ENCODE data around the gene LRRC17. TPM values are rescaled to one million over a fixed set of nuclear protein-coding genes. Genes with fewer than 3 reads are reported as not detected.
"Not testable (repeated sequence)": the region's sequence is repeated elsewhere in the genome, so short reads cannot be mapped to it uniquely, and the experiment has no call there.

LRRC17 gene
- polyA plus RNA-seq, 3 donors = 79.7 to 92.7 (median 86.7) TPM

DNA sequence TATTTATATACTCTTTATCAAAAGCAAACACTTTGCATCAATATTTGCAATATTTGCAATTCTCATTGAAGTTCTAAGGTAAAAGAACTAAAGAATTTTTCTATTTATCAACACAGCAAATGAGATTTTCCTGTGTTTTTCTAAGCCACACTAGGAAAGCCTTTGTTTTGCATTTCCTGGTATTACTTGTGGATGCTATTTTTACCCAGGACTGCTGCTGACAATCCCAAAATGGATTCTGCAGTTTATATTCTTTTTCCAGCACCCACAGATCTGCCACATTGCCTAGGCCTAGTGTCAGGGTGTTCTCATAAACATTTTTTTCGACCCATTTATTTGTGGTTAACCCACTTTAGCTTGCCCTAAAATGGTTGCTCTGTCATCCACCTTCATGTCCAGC is 25.9 kb downstream of the LRRC17 start:
- no peak for DNase-seq (ENCODE audit: low read depth in 3 of 3, low spot score in 2 of 3)

DNA sequence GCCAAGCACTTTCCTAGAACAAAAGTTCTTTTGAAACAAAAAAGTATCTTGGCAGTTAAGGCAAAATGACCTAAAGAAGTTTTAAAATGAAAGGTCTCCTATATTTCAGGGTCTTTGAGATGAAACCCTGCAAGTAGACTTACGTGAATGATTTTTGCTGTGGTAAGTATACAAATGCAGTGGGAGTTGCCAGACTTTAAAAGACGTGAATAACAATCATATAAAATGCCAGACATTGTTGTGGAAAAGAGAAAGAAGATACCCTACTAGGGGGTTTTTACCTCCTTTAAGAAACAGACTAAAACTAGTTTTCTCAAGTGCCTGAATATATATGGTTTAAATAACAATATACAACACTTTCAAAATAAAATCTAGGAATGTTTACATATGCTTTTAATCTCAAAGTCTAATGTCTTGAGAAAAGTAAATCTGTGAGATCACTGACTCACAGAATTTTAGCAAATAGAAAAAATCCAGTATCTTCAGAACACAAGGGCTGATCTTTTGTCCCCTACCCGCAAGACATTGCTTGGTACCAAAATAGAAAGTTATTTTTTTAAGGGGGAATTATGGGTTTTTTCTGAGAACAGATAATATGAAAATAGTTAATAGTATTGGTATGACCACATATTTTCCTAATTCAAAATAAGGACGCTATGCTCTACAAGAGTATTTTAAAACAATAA is 29.5 kb downstream of the LRRC17 start:
- DNase-seq (ENCODE audit: low read depth in 3 of 3, low spot score in 2 of 3) = no peak

DNA sequence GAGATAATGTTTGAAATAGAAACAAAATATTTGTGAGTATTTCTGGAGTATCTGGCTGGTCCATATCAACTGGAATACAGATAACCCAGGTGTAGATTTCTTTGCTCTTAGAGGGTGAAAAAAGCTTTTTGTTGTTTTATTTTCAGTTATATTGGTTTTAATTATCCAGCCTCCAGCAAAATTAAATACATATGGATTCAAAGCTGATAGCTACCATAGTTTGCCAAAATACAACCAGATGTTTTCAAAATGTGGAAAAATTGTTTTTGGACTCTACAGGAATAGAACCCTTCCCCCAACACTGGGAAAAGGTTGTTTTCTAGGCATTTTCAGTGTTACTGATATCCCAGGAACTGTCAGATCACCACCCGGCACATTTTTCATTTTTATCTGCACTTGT is 30.1 kb downstream of the LRRC17 start:
- no peak for DNase-seq (ENCODE audit: low read depth in 3 of 3, low spot score in 2 of 3)

DNA sequence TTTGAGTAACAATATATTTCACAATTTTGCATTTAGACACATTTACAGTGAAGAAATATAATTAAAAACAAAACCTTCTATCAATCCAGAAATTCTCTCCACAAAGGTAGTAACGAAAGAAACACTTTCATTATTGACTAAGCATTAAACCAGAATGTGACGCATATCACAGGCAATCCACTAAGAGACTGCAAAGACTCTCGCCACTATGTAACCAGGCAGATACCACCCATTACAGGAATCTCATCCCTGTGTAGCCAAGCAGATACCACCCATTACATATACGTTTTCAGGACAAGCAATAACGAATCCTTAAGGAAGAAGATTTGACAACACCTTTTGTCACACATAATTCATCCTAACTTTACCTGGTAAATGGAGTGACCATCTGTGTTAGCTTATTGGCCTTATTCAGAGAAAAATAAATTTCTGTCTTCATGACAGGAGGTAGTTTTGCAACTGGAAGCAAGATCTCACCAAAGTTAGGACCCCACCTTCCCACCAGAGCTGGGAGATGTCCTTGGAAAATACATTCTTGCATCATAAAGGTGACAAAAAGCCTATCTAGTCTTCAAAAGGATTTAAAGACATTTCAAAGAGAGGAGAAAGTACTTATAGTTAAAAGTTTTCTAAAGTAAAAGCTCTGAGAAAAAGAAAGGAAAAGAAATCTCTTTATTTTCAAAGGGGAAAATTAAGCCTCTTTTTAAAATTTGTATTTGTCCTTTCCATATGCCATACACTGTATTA is 30.8 kb downstream of the LRRC17 start:
- no peak for DNase-seq (ENCODE audit: low read depth in 3 of 3, low spot score in 2 of 3)

DNA sequence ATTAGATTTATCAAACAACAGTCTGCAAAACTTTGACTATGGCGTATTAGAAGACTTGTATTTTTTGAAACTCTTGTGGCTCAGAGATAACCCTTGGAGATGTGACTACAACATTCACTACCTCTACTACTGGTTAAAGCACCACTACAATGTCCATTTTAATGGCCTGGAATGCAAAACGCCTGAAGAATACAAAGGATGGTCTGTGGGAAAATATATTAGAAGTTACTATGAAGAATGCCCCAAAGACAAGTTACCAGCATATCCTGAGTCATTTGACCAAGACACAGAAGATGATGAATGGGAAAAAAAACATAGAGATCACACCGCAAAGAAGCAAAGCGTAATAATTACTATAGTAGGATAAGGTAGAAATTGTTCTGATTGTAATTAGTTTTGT is 31.4 kb downstream of the LRRC17 start:
- no peak for DNase-seq (ENCODE audit: low read depth in 3 of 3, low spot score in 2 of 3)

DNA sequence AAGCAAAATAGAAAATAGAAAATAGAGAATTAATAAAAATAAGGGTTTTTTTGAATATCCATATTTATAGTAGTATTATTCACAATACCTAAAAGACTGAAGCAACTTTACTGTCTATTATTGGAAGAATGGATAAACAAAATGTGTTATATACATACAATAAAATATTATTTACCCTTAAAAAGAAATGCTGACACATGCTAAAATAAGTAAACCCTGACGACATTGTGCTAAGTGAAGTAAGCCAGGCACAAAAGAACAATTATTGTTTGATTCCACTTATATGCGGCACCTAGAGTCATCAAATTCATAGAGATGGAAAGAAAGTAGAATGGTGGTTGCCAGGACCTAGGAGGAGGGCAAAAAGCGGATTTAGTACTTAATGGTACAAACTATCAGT is 39.0 kb downstream of the LRRC17 start:
- no peak for DNase-seq (ENCODE audit: low read depth in 3 of 3, low spot score in 2 of 3)

- DNase-seq (ENCODE audit: low read depth in 3 of 3, low spot score in 2 of 3) = no peak
Measured at GRCh38 chr7:102953406-102953805, 40.6 kb downstream of the LRRC17 start.

GRCh38 chr7:102954359-102954758 is 41.6 kb downstream of the LRRC17 start:
- not testable (repeated sequence) for DNase-seq (ENCODE audit: low read depth in 3 of 3, low spot score in 2 of 3)

DNA sequence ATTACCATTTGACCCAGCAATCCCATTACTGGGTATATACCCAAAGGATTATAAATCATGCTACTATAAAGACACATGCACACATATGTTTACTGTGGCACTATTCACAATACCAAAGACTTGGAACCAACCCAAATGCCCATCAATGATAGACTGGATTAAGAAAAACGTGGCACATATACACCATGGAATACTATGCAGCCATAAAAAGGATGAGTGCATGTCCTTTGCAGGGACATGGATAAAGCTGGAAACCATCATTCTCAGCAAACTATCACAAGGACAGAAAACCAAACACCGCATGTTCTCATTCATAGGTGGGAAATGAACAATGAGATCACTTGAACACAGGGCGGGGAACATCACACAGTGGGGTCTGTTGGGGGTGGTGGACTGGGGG is 45.2 kb downstream of the LRRC17 start:
- not testable (repeated sequence) for DNase-seq (ENCODE audit: low read depth in 3 of 3, low spot score in 2 of 3)

GRCh38 chr7:102961993-102962392 is 49.2 kb downstream of the LRRC17 start:
- DNase-seq (ENCODE audit: low read depth in 3 of 3, low spot score in 2 of 3) = not testable (repeated sequence)

DNA sequence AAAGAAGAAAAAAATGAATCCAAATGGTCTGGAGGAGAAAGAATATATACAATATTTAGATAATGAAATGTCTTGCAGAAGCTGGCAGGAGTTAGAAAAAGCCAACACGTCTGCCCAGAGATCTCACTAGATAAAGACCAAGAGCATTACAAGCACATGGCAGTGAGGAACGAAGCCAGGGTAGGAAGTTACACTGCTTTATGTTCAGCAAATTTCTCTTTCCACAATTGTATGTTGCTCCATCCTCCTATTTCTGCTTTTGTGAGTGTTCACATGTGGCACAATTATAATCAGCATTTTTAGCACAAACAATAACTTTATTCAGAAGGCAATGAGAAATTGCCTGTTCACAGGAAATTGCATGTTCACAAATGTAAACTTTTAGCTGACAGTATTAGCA is 53.7 kb downstream of the LRRC17 start:
- DNase-seq (ENCODE audit: low read depth in 3 of 3, low spot score in 2 of 3) = no peak

DNA sequence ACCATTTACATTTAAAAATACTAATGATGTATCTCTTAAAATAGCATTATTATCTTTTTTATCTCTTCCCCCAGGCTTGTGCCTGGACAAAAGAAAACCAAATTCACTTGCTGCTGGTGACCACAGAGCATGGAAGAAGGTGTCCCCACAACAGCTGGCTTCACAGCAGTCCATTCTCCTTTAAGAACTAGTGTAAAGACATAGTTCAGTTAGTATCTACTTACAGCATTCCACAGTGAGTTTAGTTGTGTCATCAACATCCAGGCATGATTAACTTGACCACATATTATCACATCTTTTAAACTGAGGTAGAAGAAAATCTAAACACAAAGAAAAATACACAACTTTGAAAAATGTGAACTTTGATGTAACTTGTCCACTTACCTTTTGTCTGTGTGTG is 55.0 kb downstream of the LRRC17 start:
- DNase-seq (ENCODE audit: low read depth in 3 of 3, low spot score in 2 of 3) = no peak

DNA sequence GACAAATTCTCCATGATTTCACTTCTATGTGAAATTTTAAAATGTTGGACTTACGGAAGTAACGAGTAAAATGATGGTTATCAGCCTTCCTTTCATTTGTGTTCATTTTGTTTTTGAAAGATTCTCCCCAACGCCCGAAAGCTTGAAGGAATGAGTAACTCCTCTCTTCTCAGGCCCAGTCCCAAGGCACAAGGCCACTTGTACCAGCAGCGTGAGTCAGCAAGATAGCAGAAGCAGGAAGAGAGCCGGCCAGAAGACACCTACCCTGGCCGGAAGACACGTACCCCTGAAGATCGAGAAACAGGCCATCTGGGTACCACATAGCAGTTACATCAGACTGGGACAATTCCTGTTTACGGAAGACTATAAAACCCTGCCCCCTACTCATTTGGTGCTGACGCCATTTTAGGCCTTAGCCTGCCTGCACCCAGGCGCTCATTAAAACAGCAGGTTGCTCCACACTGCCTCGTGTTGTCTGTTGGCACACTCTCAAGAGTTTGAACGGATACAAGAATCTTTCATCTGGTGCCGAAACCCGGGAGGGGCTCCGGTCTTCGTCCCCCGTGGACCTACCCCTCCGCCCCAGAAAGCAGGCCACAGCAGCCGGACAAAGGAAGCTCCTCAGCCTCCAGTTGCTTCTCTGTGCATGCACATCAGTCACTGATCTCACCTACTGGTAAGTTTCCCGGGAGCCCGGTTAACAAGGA is 60.4 kb downstream of the LRRC17 start:
- no peak for DNase-seq (ENCODE audit: low read depth in 3 of 3, low spot score in 2 of 3)

GRCh38 chr7:102974366-102975236 is 61.8 kb downstream of the LRRC17 start:
- no peak for DNase-seq (ENCODE audit: low read depth in 3 of 3, low spot score in 2 of 3)

DNA sequence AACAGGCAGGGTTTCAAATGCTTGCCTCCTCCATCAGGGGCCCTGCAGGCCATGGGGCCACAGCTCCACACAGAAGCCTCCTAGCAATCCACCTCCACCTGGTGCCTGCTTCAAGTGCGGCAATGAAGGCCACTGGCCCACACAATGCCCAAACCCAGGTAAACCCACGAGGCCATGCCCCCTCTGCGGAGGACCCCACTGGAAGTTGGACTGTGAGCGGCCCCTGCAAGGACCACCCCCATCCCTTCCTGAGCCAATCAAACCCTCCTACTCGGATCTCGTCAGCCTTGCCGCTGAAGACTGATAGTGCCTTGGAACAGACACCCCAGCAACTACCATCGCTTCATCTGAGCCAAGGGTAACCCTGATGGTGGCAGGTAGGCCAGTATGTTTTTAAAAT is 63.1 kb downstream of the LRRC17 start:
- DNase-seq (ENCODE audit: low read depth in 3 of 3, low spot score in 2 of 3) = no peak

DNA sequence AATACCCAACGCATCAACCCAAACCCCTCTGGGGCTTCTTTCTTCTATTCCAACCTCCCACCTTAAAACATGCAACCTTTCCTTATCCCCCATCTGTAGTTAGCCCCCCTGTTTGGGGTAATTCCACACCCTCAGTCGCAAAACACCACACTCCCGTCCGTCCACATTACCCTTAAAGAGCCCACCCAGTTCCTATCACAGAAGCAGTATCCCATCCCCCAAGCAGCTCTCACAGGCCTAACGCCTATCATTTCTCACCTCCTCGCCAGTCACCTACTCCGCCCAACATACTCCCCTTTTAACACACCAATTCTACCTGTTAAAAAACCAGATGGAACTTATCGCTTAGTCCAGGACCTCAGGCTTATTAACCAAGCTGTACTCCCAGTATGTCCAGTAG is 63.7 kb downstream of the LRRC17 start:
- DNase-seq (ENCODE audit: low read depth in 3 of 3, low spot score in 2 of 3) = no peak

DNA sequence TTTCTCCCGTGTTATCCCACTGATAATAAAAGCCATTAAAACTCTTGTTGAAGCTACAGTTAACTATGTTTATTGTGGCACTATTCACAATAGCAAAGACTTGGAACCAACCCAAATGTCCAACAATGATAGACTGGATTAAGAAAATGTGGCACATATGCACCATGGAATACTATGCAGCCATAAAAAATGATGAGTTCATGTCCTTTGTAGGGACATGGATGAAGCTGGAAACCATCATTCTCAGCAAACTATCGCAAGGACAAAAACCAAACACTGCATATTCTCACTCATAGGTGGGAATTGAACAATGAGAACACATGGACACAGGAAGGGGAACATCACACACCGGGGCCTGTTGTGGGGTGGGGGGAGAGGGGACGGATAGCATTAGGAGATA is 64.8 kb downstream of the LRRC17 start:
- DNase-seq (ENCODE audit: low read depth in 3 of 3, low spot score in 2 of 3) = not testable (repeated sequence)

- no peak for DNase-seq (ENCODE audit: low read depth in 3 of 3, low spot score in 2 of 3)
Measured at GRCh38 chr7:102978284-102978683, 65.5 kb downstream of the LRRC17 start.

DNA sequence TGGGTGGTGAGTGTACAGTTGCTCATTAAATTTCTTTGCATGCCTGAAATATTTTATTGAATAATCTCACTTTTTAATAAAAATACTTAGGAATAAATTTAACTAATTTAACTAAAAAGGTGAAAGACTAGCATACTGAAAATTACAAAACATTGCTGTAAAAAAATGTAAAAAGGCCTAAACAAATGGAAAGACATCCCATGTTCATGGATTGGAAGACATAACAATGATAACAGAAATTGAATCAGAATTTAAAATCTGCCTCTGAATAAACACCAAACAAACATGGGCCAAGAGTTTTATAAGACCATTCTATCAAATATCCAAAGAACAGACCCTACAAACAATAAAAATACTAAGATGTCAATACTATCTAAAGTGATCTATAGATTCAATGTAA is 66.9 kb downstream of the LRRC17 start:
- no peak for DNase-seq (ENCODE audit: low read depth in 3 of 3, low spot score in 2 of 3)

GRCh38 chr7:102981451-102981850 is 68.7 kb downstream of the LRRC17 start:
- no peak for DNase-seq (ENCODE audit: low read depth in 3 of 3, low spot score in 2 of 3)

- DNase-seq (ENCODE audit: low read depth in 3 of 3, low spot score in 2 of 3) = no peak
Measured at GRCh38 chr7:102982235-102982634, 69.4 kb downstream of the LRRC17 start.
